NAMALWA (cell line): ENCODE results near the gene ZBTB21.
A peak's percentile ranks its signal among the peaks of the same experiment; 100 is the strongest.
"Not testable (repeated sequence)": the region's sequence is repeated elsewhere in the genome, so short reads cannot be mapped to it uniquely, and the experiment has no call there.

Source experiments
- DNase-seq: peaks from one replicate; pipeline ENCODE4 v3.0.0-alpha.2; 2015; ENCODE audit warnings: low spot score

The ZBTB21 gene

GRCh38 chr21:41966872-41967621 is 43.1 kb downstream of the ZBTB21 start:
- DNase-seq, result no peak

- no peak for DNase-seq
Observed at GRCh38 chr21:41966041-41966833, 43.9 kb downstream of the ZBTB21 start.

- no peak for DNase-seq
Observed at GRCh38 chr21:41965461-41966013, 44.6 kb downstream of the ZBTB21 start.

- peak; percentile 39 for DNase-seq
Observed at GRCh38 chr21:41965045-41965444, 45.1 kb downstream of the ZBTB21 start.

- no peak for DNase-seq
Observed at GRCh38 chr21:41964171-41964570, 46.0 kb downstream of the ZBTB21 start.

GRCh38 chr21:41962425-41962966 is 47.7 kb downstream of the ZBTB21 start:
- DNase-seq, result no peak

- DNase-seq, result no peak
Observed at GRCh38 chr21:41961753-41962152, 48.4 kb downstream of the ZBTB21 start.

GRCh38 chr21:41961282-41961701 is 48.9 kb downstream of the ZBTB21 start:
- no peak for DNase-seq

- DNase-seq, result no peak
Observed at GRCh38 chr21:41960386-41960785, 49.8 kb downstream of the ZBTB21 start.

GRCh38 chr21:41959697-41960096 is 50.5 kb downstream of the ZBTB21 start:
- not testable (repeated sequence) for DNase-seq

GRCh38 chr21:41958886-41959563 is 51.1 kb downstream of the ZBTB21 start:
- no peak for DNase-seq

GRCh38 chr21:41957991-41958766 is 52.0 kb downstream of the ZBTB21 start:
- DNase-seq, result no peak

- DNase-seq, result no peak
Observed at GRCh38 chr21:41956926-41957729, 53.0 kb downstream of the ZBTB21 start.

- no peak for DNase-seq
Observed at GRCh38 chr21:41955516-41955915, 54.6 kb downstream of the ZBTB21 start.

GRCh38 chr21:41954654-41955499 is 55.3 kb downstream of the ZBTB21 start:
- no peak for DNase-seq

- DNase-seq, result peak; percentile 32
Observed at GRCh38 chr21:41953831-41954653, 56.1 kb downstream of the ZBTB21 start, which contains the start of gene C2CD2. TSS of gene C2CD2 (minus strand) at chr21:41954018. CDS start at chr21:41953648, 370 bp downstream.

GRCh38 chr21:41953249-41953830 is 56.8 kb downstream of the ZBTB21 start:
- DNase-seq, result no peak
